22Rv1 (cell line): ENCODE data around the gene MS4A10.

Source experiments
- H3K27ac ChIP-seq: fragments of 450-650 bp; 2 replicates; pipeline ENCODE4 v1.5.1; 2017
- ZFX ChIP-seq: fragments of 450-650 bp; IDR thresholded peaks from 2 replicates; pipeline ENCODE4 v1.6.1; 2017; ENCODE audit warnings: antibody characterized with exemption, borderline replicate concordance
- TF ChIP-seq, protein P1 (sequence below): fragments of 450-650 bp; IDR thresholded peaks from 2 replicates; pipeline ENCODE4 v1.5.1; 2017; ENCODE audit warnings: mild to moderate bottlenecking

The MS4A10 gene

DNA sequence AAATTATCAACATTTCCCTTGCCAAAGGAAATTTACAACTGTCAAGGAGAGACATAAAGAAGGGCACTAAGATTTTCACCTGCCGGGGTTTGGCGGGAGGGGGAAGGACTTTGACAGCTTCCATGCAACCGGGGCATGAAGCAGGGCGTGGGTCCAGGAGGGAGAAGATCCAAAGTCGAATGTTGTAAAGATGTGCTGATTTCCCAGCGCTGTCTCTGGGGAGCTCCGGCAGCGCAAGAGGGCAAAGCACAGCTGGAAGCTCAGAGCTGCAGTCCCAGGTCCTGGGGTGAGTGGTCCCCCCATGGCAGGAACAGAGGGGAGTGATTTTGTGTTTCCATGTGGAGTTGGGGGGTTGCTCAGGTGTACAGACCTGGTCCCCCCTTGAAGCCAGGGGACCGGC is at the start of gene MS4A10:
Gene MS4A10, plus strand, starts transcription at position 198 of the 400 bp plus-strand sequence. CDS start 5,003 bp downstream, outside the sequence.
- TF ChIP-seq ZFX: no peak
- TF ChIP-seq, protein P1, sequence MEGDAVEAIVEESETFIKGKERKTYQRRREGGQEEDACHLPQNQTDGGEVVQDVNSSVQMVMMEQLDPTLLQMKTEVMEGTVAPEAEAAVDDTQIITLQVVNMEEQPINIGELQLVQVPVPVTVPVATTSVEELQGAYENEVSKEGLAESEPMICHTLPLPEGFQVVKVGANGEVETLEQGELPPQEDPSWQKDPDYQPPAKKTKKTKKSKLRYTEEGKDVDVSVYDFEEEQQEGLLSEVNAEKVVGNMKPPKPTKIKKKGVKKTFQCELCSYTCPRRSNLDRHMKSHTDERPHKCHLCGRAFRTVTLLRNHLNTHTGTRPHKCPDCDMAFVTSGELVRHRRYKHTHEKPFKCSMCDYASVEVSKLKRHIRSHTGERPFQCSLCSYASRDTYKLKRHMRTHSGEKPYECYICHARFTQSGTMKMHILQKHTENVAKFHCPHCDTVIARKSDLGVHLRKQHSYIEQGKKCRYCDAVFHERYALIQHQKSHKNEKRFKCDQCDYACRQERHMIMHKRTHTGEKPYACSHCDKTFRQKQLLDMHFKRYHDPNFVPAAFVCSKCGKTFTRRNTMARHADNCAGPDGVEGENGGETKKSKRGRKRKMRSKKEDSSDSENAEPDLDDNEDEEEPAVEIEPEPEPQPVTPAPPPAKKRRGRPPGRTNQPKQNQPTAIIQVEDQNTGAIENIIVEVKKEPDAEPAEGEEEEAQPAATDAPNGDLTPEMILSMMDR: no peak
- H3K27ac ChIP-seq: no peak within 1 kb of the TSS

DNA sequence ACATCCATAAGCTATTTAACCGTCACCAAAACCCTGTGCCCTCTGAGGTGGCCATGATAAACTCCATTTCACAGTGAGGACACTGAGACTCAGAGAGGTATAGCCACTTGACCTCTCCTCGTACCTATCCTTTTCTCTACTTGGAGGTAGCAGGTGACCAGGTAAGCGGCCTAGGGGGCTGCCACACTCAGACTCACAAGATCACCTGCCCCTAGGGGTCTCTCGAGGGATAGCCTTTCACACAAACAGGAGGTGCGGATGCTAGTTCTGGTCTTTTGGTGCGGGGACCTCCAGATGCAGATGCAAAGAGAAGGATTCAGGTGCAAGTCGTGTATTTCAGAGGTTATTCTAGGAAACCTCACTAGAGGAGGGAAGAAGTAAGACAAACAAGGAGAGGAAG is 46.0 kb upstream of the MS4A10 start:
- no peak overlapping the region for H3K27ac ChIP-seq
- TF ChIP-seq, protein P1: no peak
- TF ChIP-seq ZFX: no peak

DNA sequence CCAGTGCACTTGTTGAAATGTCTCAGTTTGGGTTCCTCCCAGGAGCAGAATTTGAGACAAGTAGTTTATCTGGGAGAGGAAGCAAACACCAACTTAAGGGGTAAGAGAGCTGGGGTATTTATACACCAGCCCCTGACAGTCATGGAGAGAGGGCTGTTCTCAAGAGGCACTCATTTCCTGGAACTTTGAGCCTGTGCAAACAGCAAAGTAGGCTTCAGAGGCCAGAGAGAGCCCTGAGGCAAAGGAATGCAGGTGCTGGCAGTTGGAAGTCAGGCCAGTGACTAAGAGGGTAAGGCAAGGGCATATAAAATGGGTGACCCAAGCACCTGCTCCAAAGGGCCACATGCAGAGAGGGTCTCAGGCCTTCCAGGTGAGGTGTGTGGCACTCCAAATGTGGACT is 44.6 kb upstream of the MS4A10 start:
- no peak overlapping the region for H3K27ac ChIP-seq
- no peak for TF ChIP-seq ZFX
- TF ChIP-seq, protein P1: no peak

DNA sequence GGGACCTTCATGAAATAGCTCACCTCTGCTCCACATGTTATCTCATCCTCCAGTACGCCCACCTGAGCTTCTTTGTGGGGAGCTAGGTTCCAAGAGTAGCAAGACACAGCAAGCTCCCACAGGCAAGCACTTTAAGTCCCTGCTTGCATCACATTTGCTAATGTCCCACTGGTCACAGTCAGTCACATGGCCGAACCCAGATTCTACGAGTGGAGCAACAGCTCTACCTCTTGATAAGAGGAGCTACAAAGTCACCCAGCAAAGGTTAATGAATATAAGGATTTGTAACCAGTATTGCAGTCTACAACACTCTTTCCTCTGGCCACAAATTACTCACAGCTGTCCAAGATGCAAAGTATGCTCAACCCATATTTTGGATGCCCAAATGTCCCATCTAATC is 43.7 kb upstream of the MS4A10 start:
- no peak for TF ChIP-seq ZFX

DNA sequence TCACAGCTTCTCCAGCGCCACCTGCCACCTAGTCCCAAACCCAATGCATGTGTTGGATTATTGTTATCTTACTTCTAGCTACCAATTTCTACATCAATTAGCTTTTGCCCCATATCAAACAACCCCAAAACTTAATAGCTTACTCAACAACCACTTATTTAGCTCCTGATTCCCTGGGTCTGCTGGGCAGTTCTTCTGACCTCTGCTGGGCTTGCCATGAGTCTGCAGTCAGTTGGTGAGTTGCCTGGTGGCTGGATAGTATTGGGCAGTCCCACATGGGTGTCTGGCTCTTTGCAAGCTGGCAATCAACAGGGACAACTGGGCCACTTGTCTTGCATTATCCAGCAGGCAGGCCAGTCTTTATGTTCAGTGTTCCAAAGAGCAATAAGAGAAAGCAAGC is 42.1 kb upstream of the MS4A10 start:
- TF ChIP-seq, protein P1: no peak
- TF ChIP-seq ZFX: no peak
- H3K27ac ChIP-seq: no peak overlapping the region

More for the DNA sequence above, 43.7 kb upstream of the MS4A10 start:
- no peak overlapping the region for H3K27ac ChIP-seq

DNA sequence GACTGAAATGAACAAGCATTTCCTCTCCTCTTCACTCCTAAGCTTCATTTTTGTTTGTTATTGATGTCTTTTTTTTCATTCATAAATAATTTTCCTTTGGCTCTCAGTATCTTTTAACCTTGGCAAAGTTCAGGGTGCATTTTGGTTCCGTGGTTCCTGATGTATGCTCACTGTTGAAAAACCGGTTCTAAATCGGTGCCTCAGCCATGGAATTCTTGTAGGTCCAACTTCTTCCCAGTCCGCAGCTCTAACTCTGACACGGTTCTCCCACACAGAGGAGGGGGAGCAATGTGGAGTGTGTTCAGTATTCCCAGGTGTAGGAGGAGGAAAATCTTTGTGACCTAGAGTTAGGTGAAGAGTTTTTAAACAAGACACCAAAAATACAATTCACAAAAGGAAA is 41.0 kb upstream of the MS4A10 start:
- no peak for TF ChIP-seq ZFX
- TF ChIP-seq, protein P1: no peak
- H3K27ac ChIP-seq: no peak overlapping the region

DNA sequence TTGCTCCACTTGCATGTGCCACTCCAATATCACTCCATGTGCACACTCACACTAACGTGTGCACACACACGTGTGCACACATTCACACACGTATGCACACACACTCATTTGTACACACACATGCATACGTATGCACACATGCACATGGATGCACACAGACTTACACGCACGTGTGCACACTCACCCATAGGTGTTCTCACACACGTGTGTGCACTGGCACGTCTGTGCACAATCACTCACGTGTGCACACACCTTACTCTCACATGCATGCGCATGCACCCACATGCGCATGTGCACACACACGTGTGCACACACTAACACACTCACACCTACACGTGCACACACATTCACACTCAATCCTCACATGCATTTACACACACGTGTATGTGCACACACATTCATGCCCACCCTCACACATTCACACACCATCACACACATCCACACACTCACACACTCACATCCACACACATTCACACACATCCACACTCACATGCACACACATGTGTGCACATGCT is 37.7 kb upstream of the MS4A10 start:
- TF ChIP-seq, protein P1: no peak
- no peak for TF ChIP-seq ZFX

DNA sequence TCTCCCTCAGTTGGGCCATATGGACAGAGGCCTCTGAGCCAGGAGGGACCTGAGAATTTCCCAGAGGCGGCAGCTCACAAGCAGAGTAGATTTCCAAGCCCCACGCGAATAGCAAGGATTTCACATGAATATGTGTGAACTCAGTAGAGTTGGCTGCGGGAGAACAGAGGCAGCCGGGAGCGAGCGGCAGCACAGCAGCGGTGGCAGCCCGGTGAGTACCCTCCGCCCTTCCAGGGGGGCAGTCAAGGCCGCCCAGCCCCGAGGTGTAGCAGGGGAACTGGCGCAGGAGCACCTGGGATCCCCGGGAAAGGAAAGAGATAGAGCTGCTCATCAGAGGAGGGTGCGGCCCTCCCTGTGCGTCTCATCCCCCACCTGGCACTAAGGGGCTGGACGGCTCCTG is 36.9 kb upstream of the MS4A10 start:
- H3K27ac ChIP-seq: no peak overlapping the region
- TF ChIP-seq, protein P1: no peak
- TF ChIP-seq ZFX: no peak

More for the DNA sequence above, 37.7 kb upstream of the MS4A10 start:
- no peak overlapping the region for H3K27ac ChIP-seq
